Lung (tissue), 12 donors: Measurements from ENCODE around the gene HMGXB4. TPM values are rescaled to one million over a fixed set of nuclear protein-coding genes. Genes with fewer than 3 reads are reported as not detected.

Experiments
- ATAC-seq: fragments of 200-7000 bp; cut with Tn5 transposase; one replicate; pipeline ENCODE4 v1.9.1; 2020; ENCODE audit warnings: moderate number of reproducible peaks; ENCODE audit not compliant: insufficient read depth, low FRiP score
- DNase-seq, 3 donors: peaks; one replicate each; pipeline ENCODE4 v3.0.0-alpha.2; 2013 to 2017
- H3K27ac ChIP-seq, 2 donors: one replicate each; pipeline ENCODE4 v1.5.1; 2013; ENCODE audit warnings: mild to moderate bottlenecking in 2 of 2, moderate library complexity in 2 of 2, control low read depth in 1 of 2, inconsistent platforms in 1 of 2, low read depth in 1 of 2, low read length in 1 of 2
- H3K27me3 ChIP-seq, 3 donors: one replicate each; pipeline ENCODE4 v1.5.1; 2013; ENCODE audit warnings: low read length in 2 of 3; ENCODE audit not compliant: control insufficient read depth in 3 of 3, insufficient read depth in 3 of 3
- H3K36me3 ChIP-seq, 4 donors: one replicate each; pipeline ENCODE4 v1.5.1; 2013; ENCODE audit warnings: low read length in 4 of 4, mild to moderate bottlenecking in 1 of 4, moderate library complexity in 1 of 4; ENCODE audit not compliant: control insufficient read depth in 4 of 4, insufficient read depth in 4 of 4
- H3K4me1 ChIP-seq, 5 donors: one replicate each; pipeline ENCODE4 v1.5.1; 2013; ENCODE audit warnings: low read length in 5 of 5, mild to moderate bottlenecking in 2 of 5, moderate library complexity in 1 of 5; ENCODE audit not compliant: control insufficient read depth in 5 of 5, insufficient read depth in 5 of 5
- H3K4me3 ChIP-seq: one replicate; pipeline ENCODE4 v1.5.1; 2013; ENCODE audit warnings: mild to moderate bottlenecking, control low read depth, moderate library complexity
- H3K9ac ChIP-seq, 2 donors: one replicate each; pipeline ENCODE4 v1.5.1; 2013; ENCODE audit warnings: low read length in 2 of 2, control low read depth in 1 of 2; ENCODE audit not compliant: insufficient read depth in 1 of 2
- H3K9me3 ChIP-seq, 4 donors: one replicate each; pipeline ENCODE4 v1.5.1; 2013; ENCODE audit warnings: low read length in 3 of 4, mild to moderate bottlenecking in 1 of 4, moderate library complexity in 1 of 4; ENCODE audit not compliant: control insufficient read depth in 4 of 4, insufficient read depth in 3 of 4
- WGBS, 2 donors: extraction: QIAGEN DNeasy Blood & Tissue Kit; methylation state at CpG; one replicate each; pipeline ENCODE4 v1.1.7; 2013; 5-methylcytosine and 5-hydroxymethylcytosine counted together
- polyA plus RNA-seq, 2 donors: library from polyadenylated mRNA; stranded (reverse); fragments of 200-250 nt; gene quantifications; one replicate each; pipeline ENCODE4 v1.2.1, GENCODE V29; 2013
- total RNA-seq, 2 donors: library from RNA; depleted of rRNA in 1 of 2; stranded (reverse); fragments of >200 nt in 1 of 2; gene quantifications; one replicate each; pipeline ENCODE4 v1.2.1, GENCODE V29; 2014 to 2021
- TF ChIP-seq, protein P1 (sequence below): IDR thresholded peaks from 2 replicates; pipeline ENCODE4 v1.5.1; 2012; ENCODE audit warnings: mild to moderate bottlenecking; ENCODE audit errors: control extremely low read depth, extremely low read depth
- donor health status: control.
- donor health status: control.
- donor health status: Bipolar disorder and iron deficiency.
- donor health status: healthy.
- donor health status: DM: yes; HTN: yes; CAD: no.

HMGXB4 gene
- total and polyA plus RNA-seq, 4 donors: 7.6 to 24.5 (median 12.3) TPM

DNA sequence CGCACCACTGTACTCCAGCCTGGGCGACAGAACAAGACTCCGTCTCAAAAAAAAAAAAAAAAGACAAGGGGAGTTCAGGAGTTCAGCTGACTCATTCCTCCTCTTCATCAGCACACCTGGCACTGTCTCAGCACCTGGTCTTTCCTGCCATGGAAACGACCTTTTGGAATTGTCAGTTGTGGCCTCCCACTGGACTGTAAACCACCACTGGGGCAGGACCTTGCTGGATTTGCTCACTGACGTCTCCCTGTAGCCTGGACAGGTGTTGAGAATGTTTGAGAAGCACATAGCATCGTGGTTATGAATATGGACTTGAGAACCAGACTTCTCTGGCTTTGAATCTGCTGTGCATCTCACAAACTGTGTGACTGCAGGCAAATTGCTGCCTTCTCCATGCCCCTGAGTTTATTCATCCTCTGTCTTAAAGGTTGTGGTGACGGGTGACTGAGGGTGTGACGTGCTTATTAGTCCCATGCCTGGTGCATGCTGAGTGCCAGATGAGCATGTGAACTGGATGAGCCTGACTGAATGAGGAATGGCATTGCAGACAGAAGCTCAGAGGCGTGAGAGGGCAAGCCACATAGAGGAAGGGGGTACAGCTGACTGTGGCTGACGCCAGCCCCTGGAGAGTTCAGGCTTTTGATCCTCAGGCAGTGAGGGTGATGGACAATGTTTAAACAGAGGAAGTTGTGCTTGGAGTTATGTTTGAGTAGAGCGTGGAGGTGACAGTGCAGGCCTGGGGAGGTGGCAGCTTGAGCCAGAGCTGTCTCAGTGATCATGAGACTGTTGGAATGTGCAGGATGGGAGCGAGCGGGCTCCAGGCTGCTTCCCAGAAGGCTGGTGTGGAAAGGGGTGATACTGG lies 55.1 kb downstream of the HMGXB4 start:
- Histone ChIP-seq H3K9me3 (no peaks in the 10 kb centered on the region), H3K9ac (no peak overlapping the region), H3K4me1 (peaks cover 0 to 30% (median 3%) of the 10 kb centered on the region in 5 donors), H3K27ac (peak overlapping the region; percentile 20 to 93), H3K36me3 (peaks cover 0 to 14% (median 2%) of the 10 kb centered on the region in 4 donors), H3K27me3 (no peaks in the 10 kb centered on the region), H3K4me3 (no peak overlapping the region)
- TF ChIP-seq, protein P1, sequence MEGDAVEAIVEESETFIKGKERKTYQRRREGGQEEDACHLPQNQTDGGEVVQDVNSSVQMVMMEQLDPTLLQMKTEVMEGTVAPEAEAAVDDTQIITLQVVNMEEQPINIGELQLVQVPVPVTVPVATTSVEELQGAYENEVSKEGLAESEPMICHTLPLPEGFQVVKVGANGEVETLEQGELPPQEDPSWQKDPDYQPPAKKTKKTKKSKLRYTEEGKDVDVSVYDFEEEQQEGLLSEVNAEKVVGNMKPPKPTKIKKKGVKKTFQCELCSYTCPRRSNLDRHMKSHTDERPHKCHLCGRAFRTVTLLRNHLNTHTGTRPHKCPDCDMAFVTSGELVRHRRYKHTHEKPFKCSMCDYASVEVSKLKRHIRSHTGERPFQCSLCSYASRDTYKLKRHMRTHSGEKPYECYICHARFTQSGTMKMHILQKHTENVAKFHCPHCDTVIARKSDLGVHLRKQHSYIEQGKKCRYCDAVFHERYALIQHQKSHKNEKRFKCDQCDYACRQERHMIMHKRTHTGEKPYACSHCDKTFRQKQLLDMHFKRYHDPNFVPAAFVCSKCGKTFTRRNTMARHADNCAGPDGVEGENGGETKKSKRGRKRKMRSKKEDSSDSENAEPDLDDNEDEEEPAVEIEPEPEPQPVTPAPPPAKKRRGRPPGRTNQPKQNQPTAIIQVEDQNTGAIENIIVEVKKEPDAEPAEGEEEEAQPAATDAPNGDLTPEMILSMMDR: no peak
- DNase-seq (peak in 1 of 3 donors; percentile 22), ATAC-seq (no peak)
- WGBS, 2 donors: 66 to 76% methylated on average over 12 to 13 of the region's 13 CpGs

DNA sequence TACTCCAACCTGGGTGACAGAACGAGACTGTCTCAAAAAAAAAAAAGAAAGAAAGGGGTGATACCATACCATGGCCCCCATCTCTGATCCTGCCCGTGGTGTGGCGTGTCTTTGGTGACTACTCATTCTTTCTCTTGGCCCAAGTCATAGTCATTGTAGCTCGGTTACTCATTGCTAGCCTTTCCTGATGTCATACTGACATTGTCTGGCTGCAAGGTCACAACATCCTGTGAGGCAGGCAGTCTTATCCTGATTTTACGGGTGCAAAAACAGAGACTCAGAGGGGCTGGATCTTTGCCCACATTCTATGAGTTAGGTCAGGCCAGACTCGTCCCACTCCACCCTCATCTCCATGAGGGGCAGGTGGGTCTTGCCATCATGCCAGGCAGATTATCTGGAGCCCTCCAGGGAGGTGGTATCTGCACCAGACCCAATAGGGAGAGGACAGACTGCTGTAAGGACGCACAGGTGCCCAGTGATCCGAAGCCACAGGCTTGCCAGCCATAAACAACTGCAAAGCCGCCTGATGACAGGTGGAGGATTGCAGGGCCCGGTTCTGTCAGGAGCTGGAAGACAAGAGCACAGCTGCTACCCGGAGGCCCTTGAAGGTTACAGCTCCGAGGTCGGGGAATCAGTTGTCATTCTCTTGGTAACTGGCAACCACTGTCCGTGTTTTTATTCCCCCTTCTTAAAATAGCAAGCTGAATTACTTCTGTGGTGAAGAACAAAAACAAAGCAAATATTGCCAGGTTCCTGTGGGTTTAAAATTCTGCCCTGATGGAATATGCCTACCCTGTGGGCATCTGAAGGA lies 56.2 kb downstream of the HMGXB4 start:
- WGBS, 2 donors: 60 to 80% methylated on average over 14 of the region's 14 CpGs
- TF ChIP-seq, protein P1: no peak
- peaks cover 0 to 23% (median 6%) of the 10 kb centered on the region in 4 donors for H3K36me3 ChIP-seq
- DNase-seq: peak in 2 of 3 donors; percentile 15 to 60
- peaks cover 0 to 28% (median 3%) of the 10 kb centered on the region in 5 donors for H3K4me1 ChIP-seq
- H3K9ac ChIP-seq: no peak overlapping the region
- no peak overlapping the region for H3K4me3 ChIP-seq
- no peaks in the 10 kb centered on the region for H3K27me3 ChIP-seq
- ATAC-seq: no peak
- peak overlapping the region; percentile 32 to 93 for H3K27ac ChIP-seq
- no peaks in the 10 kb centered on the region for H3K9me3 ChIP-seq

DNA sequence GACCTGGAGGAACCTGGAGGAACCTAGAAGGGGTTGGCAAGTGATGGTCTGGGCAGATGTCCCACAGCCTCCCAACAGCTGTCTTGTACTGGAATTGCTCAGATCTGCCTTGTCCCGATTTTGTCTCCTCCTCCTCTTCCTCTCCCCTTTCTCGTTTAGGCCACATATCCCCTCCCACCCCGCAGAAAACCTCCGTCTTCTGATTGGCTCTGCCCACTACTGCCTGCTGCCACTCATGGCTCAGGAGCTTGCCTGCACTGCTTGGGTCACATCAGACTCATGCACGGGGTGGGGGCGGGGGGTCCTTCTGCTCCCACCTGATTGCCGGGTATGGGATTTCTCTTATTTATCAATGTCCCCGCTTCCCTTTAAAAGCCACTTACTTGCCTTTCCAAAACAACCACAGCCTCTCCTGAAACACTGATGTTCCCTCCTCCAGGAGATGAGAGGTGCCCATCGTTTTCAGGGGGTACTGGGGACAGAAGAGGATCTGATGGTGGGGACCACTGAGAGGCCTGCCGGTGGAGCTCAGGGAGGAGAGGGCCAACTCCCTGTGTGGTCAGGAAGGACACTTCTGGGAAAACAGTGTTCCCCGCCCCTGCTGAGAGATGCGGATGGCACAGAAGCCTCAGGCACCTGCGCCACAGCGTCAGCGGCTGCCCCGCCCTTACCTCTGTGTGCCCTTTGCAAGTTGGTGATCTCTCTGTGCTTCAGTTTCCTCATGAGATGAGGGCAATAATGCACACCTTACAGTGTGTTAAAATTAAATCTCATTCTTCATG lies 57.1 kb downstream of the HMGXB4 start:
- DNase-seq: no peak

More for the DNA sequence above, 57.1 kb downstream of the HMGXB4 start:
- 82 to 84% methylated on average over 16 of the region's 16 CpGs for WGBS, 2 donors
- Histone ChIP-seq H3K9me3 (no peaks in the 10 kb centered on the region), H3K4me3 (no peak overlapping the region), H3K36me3 (peaks cover 0 to 28% (median 12%) of the 10 kb centered on the region in 4 donors), H3K4me1 (peaks cover 0 to 28% (median 3%) of the 10 kb centered on the region in 5 donors), H3K27ac (peak overlapping the region in 1 of 2 donors; percentile 93), H3K9ac (no peak overlapping the region), H3K27me3 (no peaks in the 10 kb centered on the region)
- TF ChIP-seq, protein P1: no peak
- ATAC-seq: no peak
